HCT116 (cell line): Measurements from ENCODE around the gene CTNND2. TPM values are rescaled to one million over a fixed set of nuclear protein-coding genes. Genes with fewer than 3 reads are reported as not detected.

Experiments used
- ATAC-seq: fragments of 200-7000 bp; cut with Tn5 transposase; 2 replicates; pipeline ENCODE4 v1.9.1; 2020; ENCODE audit warnings: mild to moderate bottlenecking, moderate library complexity
- BruUV-seq: library from RNA; stranded (reverse); fragments of 400-500 nt; replicated peaks from 2 replicates; lab custom pipeline; 2021; lab: Mats Ljungman, UMichigan
- CTCF ChIA-PET: fragments of 300-600 bp; sonication (Branson Sonifier 250); formaldehyde crosslinking; loops from one replicate; lab custom pipeline; 2021; ENCODE audit warnings: antibody characterized with exemption; lab: Charles Lee
- POLR2A ChIA-PET: fragments of 300-600, 350-600 bp; sonication (Branson Sonifier 250); formaldehyde crosslinking; loops from one replicate; lab custom pipeline; 2021; ENCODE audit warnings: antibody characterized with exemption; lab: Charles Lee
- RAD21 ChIA-PET, 2 experiments: fragments of 300-600 bp; sonication (Branson Sonifier 250); formaldehyde crosslinking; loops; one replicate each; lab custom pipeline; 2023; ENCODE audit warnings: low total read pairs in 2 of 2; ENCODE audit not compliant: uncharacterized antibody in 2 of 2, unreplicated experiment in 2 of 2, low non-redundant PET in 1 of 2; lab: Charles Lee
- DNase-seq: peaks from one replicate; pipeline ENCODE4 v3.0.0-alpha.2; 2010; ENCODE audit warnings: low read depth, low spot score
- H2AFZ ChIP-seq: fragments of 200-600 bp; shearing (Covaris generic), sonication (generic); 2 replicates; pipeline ENCODE4 v1.6.1; 2017; ENCODE audit warnings: low read depth, mixed run types, mixed read lengths, antibody characterized with exemption, low read length; ENCODE audit not compliant: poor library complexity, severe bottlenecking
- H3K27ac ChIP-seq: 2 replicates; pipeline ENCODE4 v1.5.1; 2012; ENCODE audit warnings: low read depth, low read length
- H3K27me3 ChIP-seq: fragments of 200-600 bp; sonication (generic); 2 replicates; pipeline ENCODE4 v1.6.1; 2016; ENCODE audit warnings: mixed run types, low read length, mixed read lengths; ENCODE audit not compliant: insufficient read depth
- H3K36me3 ChIP-seq, 2 experiments: fragments of 200-500 bp in 1 of 2; fragments of 200-600 bp in 1 of 2; sonication (Bioruptor generic) in 1 of 2; sonication (generic) in 1 of 2; 2 replicates each; pipeline versions ENCODE4 v1.5.1 to v1.6.1; 2014 to 2016; ENCODE audit warnings: low read length in 2 of 2, inconsistent platforms in 1 of 2, mixed read lengths in 1 of 2, mixed run types in 1 of 2; ENCODE audit not compliant: insufficient read depth in 2 of 2, control insufficient read depth in 1 of 2
- H3K4me1 ChIP-seq, 2 experiments: fragments of 200-600 bp in 1 of 2; sonication (generic) in 1 of 2; 2 replicates each; pipeline versions ENCODE4 v1.5.1 to v1.6.1; 2012 to 2017; ENCODE audit warnings: low read length in 2 of 2, inconsistent platforms in 1 of 2, mild to moderate bottlenecking in 1 of 2, mixed read lengths in 1 of 2, mixed run types in 1 of 2, moderate library complexity in 1 of 2; ENCODE audit not compliant: insufficient read depth in 2 of 2, control insufficient read depth in 1 of 2
- H3K4me2 ChIP-seq: fragments of 200-600 bp; sonication (generic); 2 replicates; pipeline ENCODE4 v1.6.1; 2017; ENCODE audit warnings: mixed run types, low read length, mixed read lengths
- H3K4me3 ChIP-seq, 2 experiments: fragments of 200-600 bp in 1 of 2; sonication (generic) in 1 of 2; replicated peaks in 1 of 2; 2 replicates each; pipeline ENCODE4 v1.5.1; 2011 to 2016; ENCODE audit warnings: low read length in 2 of 2, control low read depth in 1 of 2, low read depth in 1 of 2, mild to moderate bottlenecking in 1 of 2, mixed read lengths in 1 of 2, mixed run types in 1 of 2
- H3K79me2 ChIP-seq: fragments of 200-600 bp; sonication (generic); 2 replicates; pipeline ENCODE4 v1.6.1; 2017; ENCODE audit warnings: mild to moderate bottlenecking, mixed run types, low read length, moderate library complexity, mixed read lengths; ENCODE audit not compliant: insufficient read depth
- H3K9ac ChIP-seq: fragments of 200-600 bp; sonication (generic); 2 replicates; pipeline ENCODE4 v1.6.1; 2016; ENCODE audit warnings: low read length, mixed read lengths
- H3K9me2 ChIP-seq: fragments of 200-600 bp; sonication (generic), shearing (Covaris generic); 2 replicates; pipeline ENCODE4 v1.6.1; 2017; ENCODE audit warnings: mixed run types, mild to moderate bottlenecking, moderate library complexity; ENCODE audit not compliant: insufficient read depth
- H3K9me3 ChIP-seq, 2 experiments: fragments of 200-500 bp in 1 of 2; fragments of 200-600 bp in 1 of 2; sonication (Bioruptor generic) in 1 of 2; sonication (generic) in 1 of 2; 2 replicates each; pipeline ENCODE4 v1.6.1; 2014 to 2017; ENCODE audit warnings: low read length in 2 of 2, mixed read lengths in 2 of 2, inconsistent platforms in 1 of 2, low read depth in 1 of 2, mild to moderate bottlenecking in 1 of 2, mixed run types in 1 of 2, moderate library complexity in 1 of 2; ENCODE audit not compliant: control insufficient read depth in 1 of 2, insufficient read depth in 1 of 2
- H4K20me1 ChIP-seq: fragments of 200-600 bp; sonication (generic), shearing (Covaris generic); 2 replicates; pipeline ENCODE4 v1.6.1; 2017; ENCODE audit warnings: mixed run types, mild to moderate bottlenecking, moderate library complexity; ENCODE audit not compliant: insufficient read depth
- ATF3 ChIP-seq: IDR thresholded peaks from 2 replicates; pipeline ENCODE4 v1.6.1; 2012
- CBX3 ChIP-seq: IDR thresholded peaks from 2 replicates; pipeline ENCODE4 v1.6.1; 2012; ENCODE audit warnings: low read depth
- CTCF ChIP-seq, 3 experiments: fragments of 200-600 bp in 1 of 3; sonication (generic) in 1 of 3; IDR thresholded peaks in 2 of 3; conservative IDR thresholded peaks in 1 of 3; 2 replicates each; pipeline ENCODE4 v1.5.1; 2012 to 2017; ENCODE audit warnings: low read depth in 2 of 3, low read length in 2 of 3, antibody characterized with exemption in 1 of 3, borderline replicate concordance in 1 of 3, control low read depth in 1 of 3, mild to moderate bottlenecking in 1 of 3, mixed read lengths in 1 of 3, mixed run types in 1 of 3, moderate library complexity in 1 of 3; ENCODE audit not compliant: insufficient read depth in 1 of 3
- EGR1 ChIP-seq: IDR thresholded peaks from 2 replicates; pipeline ENCODE4 v1.6.1; 2012; ENCODE audit warnings: low read depth
- ELF1 ChIP-seq: IDR thresholded peaks from 2 replicates; pipeline ENCODE4 v1.6.1; 2012; ENCODE audit warnings: low read depth, borderline replicate concordance
- EZH2 ChIP-seq: fragments of 200-600 bp; sonication (generic); IDR thresholded peaks from 2 replicates; pipeline ENCODE4 v1.6.1; 2017; ENCODE audit warnings: antibody characterized with exemption, mixed run types
- EZH2phosphoT487 ChIP-seq: fragments of 200-600 bp; IDR thresholded peaks from 2 replicates; pipeline ENCODE4 v1.6.1; 2018; ENCODE audit warnings: antibody characterized with exemption, borderline replicate concordance
- FOSL1 ChIP-seq: IDR thresholded peaks from 2 replicates; pipeline ENCODE4 v1.6.1; 2012; ENCODE audit warnings: low read depth
- JUND ChIP-seq: IDR thresholded peaks from 2 replicates; pipeline ENCODE4 v1.6.1; 2012
- MAX ChIP-seq: IDR thresholded peaks from 2 replicates; pipeline ENCODE4 v1.6.1; 2012
- POLR2A ChIP-seq: IDR thresholded peaks from 2 replicates; pipeline ENCODE4 v1.7.0; 2011; ENCODE audit warnings: borderline replicate concordance; ENCODE audit not compliant: insufficient read depth, insufficient read length; ENCODE audit errors: extremely low read depth
- POLR2AphosphoS5 ChIP-seq: IDR thresholded peaks from 2 replicates; pipeline ENCODE4 v1.6.1; 2011; ENCODE audit warnings: mild to moderate bottlenecking, low read depth, low read length, moderate library complexity
- RAD21 ChIP-seq: IDR thresholded peaks from 2 replicates; pipeline ENCODE4 v1.6.1; 2012; ENCODE audit warnings: low read depth, mild to moderate bottlenecking
- SIN3A ChIP-seq: IDR thresholded peaks from 2 replicates; pipeline ENCODE4 v1.6.1; 2012; ENCODE audit warnings: low read depth
- SP1 ChIP-seq: IDR thresholded peaks from 2 replicates; pipeline ENCODE4 v1.6.1; 2012; ENCODE audit warnings: low read depth
- SRF ChIP-seq: IDR thresholded peaks from 2 replicates; pipeline ENCODE4 v1.6.1; 2012; ENCODE audit warnings: low read depth
- TCF7L2 ChIP-seq: IDR thresholded peaks from 2 replicates; pipeline ENCODE4 v1.7.0; 2011; ENCODE audit warnings: borderline replicate concordance, inconsistent platforms; ENCODE audit not compliant: insufficient read depth, insufficient read length; ENCODE audit errors: extremely low read depth
- YY1 ChIP-seq: IDR thresholded peaks from 2 replicates; pipeline ENCODE4 v1.6.1; 2011; ENCODE audit warnings: low read length, low read depth, moderate library complexity, mild to moderate bottlenecking; ENCODE audit not compliant: insufficient replicate concordance; ENCODE audit errors: extremely low read depth
- ZFX ChIP-seq: fragments of 450-650 bp; IDR thresholded peaks from 2 replicates; pipeline ENCODE4 v1.6.1; 2017
- ZNF274 ChIP-seq: fragments of 200-500 bp; sonication (Bioruptor generic); IDR thresholded peaks from 2 replicates; pipeline ENCODE4 v1.6.1; 2014; ENCODE audit warnings: mild to moderate bottlenecking, low read depth, low read length, inconsistent platforms
- intact Hi-C: fragments of 100-400 bp; cut with micrococcal nuclease; formaldehyde crosslinking; loops from 2 replicates; pipeline ENCODE4 v1.10.0; 2022
- total RNA-seq: library from RNA; stranded (reverse); gene quantifications from one replicate; pipeline ENCODE4 v1.2.1, GENCODE V29; 2021; ENCODE audit not compliant: unreplicated experiment

Gene CTNND2
- total RNA-seq, 1 experiment from 2014 or later, result not detected

- no peak overlapping the region for H3K4me2 ChIP-seq
- no peak for TF ChIP-seq POLR2A
- no peak for TF ChIP-seq CTCF (IDR thresholded peaks at IDR 0.05 in 2 of 3, conservative IDR thresholded peaks at IDR 0.05 in 1 of 3; ENCODE audit: borderline replicate concordance in 1 of 3, insufficient read depth in 1 of 3, low read depth in 2 of 3, low read length in 2 of 3)
- no peak for TF ChIP-seq SRF
- TF ChIP-seq SP1, result no peak
- no peak for TF ChIP-seq ATF3
- TF ChIP-seq JUND, result no peak
- no peak for TF ChIP-seq MAX
- TF ChIP-seq EZH2phosphoT487, result no peak
- no peak for TF ChIP-seq SIN3A
- no peak for TF ChIP-seq POLR2AphosphoS5
- no peak for TF ChIP-seq EZH2
- TF ChIP-seq RAD21, result no peak
- TF ChIP-seq TCF7L2, result no peak
- TF ChIP-seq EGR1, result no peak
- TF ChIP-seq ZFX, result no peak
- no peak for TF ChIP-seq ELF1
- TF ChIP-seq ZNF274, result no peak
- TF ChIP-seq YY1, result no peak
- no peak for TF ChIP-seq FOSL1
- no peak for TF ChIP-seq CBX3
- TF ChIP-seq, all 23 proteins: peak for 0
- no peak for ATAC-seq
- BruUV-seq, result no TSS peak
- RAD21 ChIA-PET, result no interaction called here
- intact Hi-C loops, result no loop called here
- peaks cover 18 to 27% of the 10 kb centered on the region in 2 experiments; a peak in 2 of 4 replicates for H3K9me3 ChIP-seq
- H2AFZ ChIP-seq, result no peak overlapping the region
- no peaks in the 10 kb centered on the region for H3K79me2 ChIP-seq
- H3K9ac ChIP-seq, result no peak overlapping the region
- no peaks in the 10 kb centered on the region for H3K27me3 ChIP-seq
- no peaks in the 10 kb centered on the region for H3K4me1 ChIP-seq
- CTCF ChIA-PET, result no interaction called here
- no peaks in the 10 kb centered on the region for H3K9me2 ChIP-seq
- no peaks in the 10 kb centered on the region for H4K20me1 ChIP-seq
- H3K4me3 ChIP-seq, result no peak overlapping the region
- no peaks in the 10 kb centered on the region for H3K36me3 ChIP-seq
- H3K27ac ChIP-seq, result no peak overlapping the region
- POLR2A ChIA-PET, result no interaction called here
- DNase-seq, result no peak
These were observed 42.1 kb upstream of the CTNND2 start for GRCh38 chr5:11946317-11946716.
